ENCODE results near the gene CRABP1. TPM values are rescaled to one million over a fixed set of nuclear protein-coding genes. Genes with fewer than 3 reads are reported as not detected.

The CRABP1 gene
- total RNA-seq, 2 experiments from 2014 or later = 0.36 TPM; not detected in 1

GRCh38 chr15:78384651-78385050 is 44.5 kb downstream of the CRABP1 start:
- intact Hi-C loops (cut with micrococcal nuclease) = no loop called here
- TF ChIP-seq CTCF (IDR thresholded peaks at IDR 0.05) = no peak
- no peaks in the 10 kb centered on the region for H3K36me3 Mint-ChIP-seq (ENCODE audit: low read depth)
- no peak overlapping the region for H3K27ac Mint-ChIP-seq
- peaks cover 18% of the 10 kb centered on the region for H3K27me3 Mint-ChIP-seq
- ATAC-seq (no peak), DNase-seq (no peak)
- ChIA-PET POLR2A (no interaction called here), CTCF (no interaction called here)
- no peaks in the 10 kb centered on the region for H3K4me1 Mint-ChIP-seq (ENCODE audit: low read depth)
- H3K9me3 Mint-ChIP-seq = no peaks in the 10 kb centered on the region
- H3K4me3 Mint-ChIP-seq = no peak overlapping the region

- H3K27me3 Mint-ChIP-seq = peaks cover 16% of the 10 kb centered on the region
- ChIA-PET POLR2A (interaction anchor here (1.0 to 1.3 kb wide), 2 partner anchors 25 to 368 kb away, joined by 3 read pairs; no protein-coding TSS in a partner anchor), CTCF (no interaction called here)
Observed at GRCh38 chr15:78387246-78388037, 47.3 kb downstream of the CRABP1 start.

GRCh38 chr15:78388865-78389264 is 48.7 kb downstream of the CRABP1 start:
- Mint-ChIP-seq H3K36me3 (ENCODE audit: low read depth) (no peaks in the 10 kb centered on the region), H3K27me3 (peaks cover 16% of the 10 kb centered on the region), H3K4me1 (ENCODE audit: low read depth) (no peaks in the 10 kb centered on the region), H3K9me3 (no peaks in the 10 kb centered on the region), H3K27ac (no peak overlapping the region), H3K4me3 (no peak overlapping the region)
- intact Hi-C loops (cut with micrococcal nuclease) = no loop called here
- ATAC-seq (no peak), DNase-seq (no peak)
- no peak for TF ChIP-seq CTCF (IDR thresholded peaks at IDR 0.05)
- ChIA-PET POLR2A (no interaction called here), CTCF (no interaction called here)

More at GRCh38 chr15:78387246-78388037, 47.3 kb downstream of the CRABP1 start:
- no peak for TF ChIP-seq CTCF (IDR thresholded peaks at IDR 0.05)
- H3K36me3 Mint-ChIP-seq (ENCODE audit: low read depth) = no peaks in the 10 kb centered on the region
- DNase-seq = no peak
- no peak overlapping the region for H3K27ac Mint-ChIP-seq
- no peaks in the 10 kb centered on the region for H3K4me1 Mint-ChIP-seq (ENCODE audit: low read depth)
- ATAC-seq = no peak
- H3K9me3 Mint-ChIP-seq = no peaks in the 10 kb centered on the region
- intact Hi-C loops (cut with micrococcal nuclease) = no loop called here
- no peak overlapping the region for H3K4me3 Mint-ChIP-seq

- H3K27ac Mint-ChIP-seq = no peak overlapping the region
- H3K4me1 Mint-ChIP-seq (ENCODE audit: low read depth) = no peaks in the 10 kb centered on the region
- H3K27me3 Mint-ChIP-seq = peaks cover 16% of the 10 kb centered on the region
- CTCF ChIA-PET = no interaction called here
- intact Hi-C loops (cut with micrococcal nuclease) = no loop called here
- ATAC-seq = no peak
- POLR2A ChIA-PET = interaction anchor here (0.6 kb wide), 1 partner anchor 21 kb away, joined by 3 read pairs; no protein-coding TSS in a partner anchor
- H3K36me3 Mint-ChIP-seq (ENCODE audit: low read depth) = no peaks in the 10 kb centered on the region
- DNase-seq = no peak
- H3K9me3 Mint-ChIP-seq = no peaks in the 10 kb centered on the region
- no peak for TF ChIP-seq CTCF (IDR thresholded peaks at IDR 0.05)
- H3K4me3 Mint-ChIP-seq = no peak overlapping the region
Observed at GRCh38 chr15:78389322-78389721, 49.2 kb downstream of the CRABP1 start.

- H3K36me3 Mint-ChIP-seq (ENCODE audit: low read depth) = no peaks in the 10 kb centered on the region
- ATAC-seq (no peak), DNase-seq (no peak)
- intact Hi-C loops (cut with micrococcal nuclease) = no loop called here
- H3K4me3 Mint-ChIP-seq = no peak overlapping the region
- ChIA-PET POLR2A (interaction anchor here (0.6 kb wide), 1 partner anchor 21 kb away, joined by 3 read pairs; no protein-coding TSS in a partner anchor), CTCF (no interaction called here)
- TF ChIP-seq CTCF (IDR thresholded peaks at IDR 0.05) = no peak
- no peak overlapping the region for H3K27ac Mint-ChIP-seq
- H3K27me3 Mint-ChIP-seq = peaks cover 16% of the 10 kb centered on the region
- no peaks in the 10 kb centered on the region for H3K9me3 Mint-ChIP-seq
- no peaks in the 10 kb centered on the region for H3K4me1 Mint-ChIP-seq (ENCODE audit: low read depth)
Observed at GRCh38 chr15:78389738-78390137, 49.6 kb downstream of the CRABP1 start.
